K562 (cell line): ENCODE measurements around the gene DAGLA. TPM values are rescaled to one million over a fixed set of nuclear protein-coding genes. Genes with fewer than 3 reads are reported as not detected.

Experiments
- ATAC-seq: fragments of 200-7000 bp; cut with Tn5 transposase; 3 replicates; pipeline ENCODE4 v1.9.1; 2020; ENCODE audit warnings: moderate library complexity
- Bru-seq: library from RNA; stranded (reverse); fragments of 400-500 nt; gene quantifications from one replicate; lab custom pipeline; 2021; lab: Mats Ljungman, UMichigan
- BruChase-seq, 2 experiments: library from RNA; stranded (reverse); fragments of 400-500 nt; gene quantifications; one replicate each; lab custom pipeline; 2021; lab: Mats Ljungman, UMichigan
- BruUV-seq: library from RNA; stranded (reverse); fragments of 400-500 nt; replicated peaks from 2 replicates; lab custom pipeline; 2021; lab: Mats Ljungman, UMichigan
- CTCF ChIA-PET: fragments of 300-600 bp; formaldehyde crosslinking; extraction: SDS; loops from one replicate; lab custom pipeline; 2021; ENCODE audit warnings: low intra/inter-chr PET ratio; lab: Yijun Ruan, JAX
- POLR2A ChIA-PET: fragments of 300-600, 350-650 bp; sonication (Branson Sonifier 250); formaldehyde crosslinking; extraction: SDS; loops from one replicate; lab custom pipeline; 2021; ENCODE audit warnings: antibody characterized with exemption, inconsistent platforms; lab: Yijun Ruan, JAX
- DNase-seq, 4 experiments: peaks; one replicate each; pipeline versions ENCODE4 v3.0.0 to v3.0.0-alpha.2; 2011 to 2018; ENCODE audit warnings: low spot score in 3 of 4, mixed read lengths in 3 of 4; ENCODE audit errors: extremely low read depth in 1 of 4
- FAIRE-seq: peaks from 2 replicates; lab custom pipeline; 2011; peaks lifted over from hg19 to GRCh38; lab: Jason Lieb, UNC
- H2AFZ ChIP-seq: 2 replicates; pipeline ENCODE4 v1.6.0; 2011; ENCODE audit warnings: low read depth, low read length, control low read depth, inconsistent platforms
- H3K27ac ChIP-seq: fragments of 200-600 bp; 3 replicates; pipeline ENCODE4 v1.8.0; 2011; ENCODE audit warnings: low read depth, mild to moderate bottlenecking, control low read depth, inconsistent platforms, low read length, moderate library complexity, mixed read lengths; ENCODE audit errors: extremely low read depth
- H3K27me3 ChIP-seq, 2 experiments: fragments of 300-600 bp in 1 of 2; 2 replicates in 1 of 2; 3 replicates in 1 of 2; pipeline versions ENCODE4 v1.6.0 to v1.8.0; 2011; ENCODE audit warnings: inconsistent platforms in 2 of 2, low read length in 2 of 2, mild to moderate bottlenecking in 1 of 2, mixed read lengths in 1 of 2, moderate library complexity in 1 of 2; ENCODE audit not compliant: control insufficient read depth in 2 of 2, insufficient read depth in 2 of 2
- H3K36me3 ChIP-seq: fragments of 300-600 bp; 3 replicates; pipeline ENCODE4 v1.8.0; 2011; ENCODE audit warnings: mild to moderate bottlenecking, low read length, inconsistent platforms; ENCODE audit not compliant: control insufficient read depth, insufficient read depth
- H3K4me1 ChIP-seq, 2 experiments: fragments of 200-600 bp in 1 of 2; replicated peaks in 1 of 2; 2 replicates in 1 of 2; 3 replicates in 1 of 2; pipeline versions ENCODE4 v1.5.1 to v1.8.0; 2011; ENCODE audit warnings: inconsistent platforms in 2 of 2, low read length in 2 of 2, mild to moderate bottlenecking in 1 of 2, mixed read lengths in 1 of 2, moderate library complexity in 1 of 2; ENCODE audit not compliant: control insufficient read depth in 2 of 2, insufficient read depth in 2 of 2
- H3K4me2 ChIP-seq: 2 replicates; pipeline ENCODE4 v1.6.1; 2011; ENCODE audit warnings: low read length, control low read depth, inconsistent platforms, mixed read lengths; ENCODE audit not compliant: insufficient read depth
- H3K4me3 ChIP-seq: fragments of 200-600 bp; sonication (generic), shearing (Covaris generic); 2 replicates; pipeline ENCODE4 v1.5.1; 2016; ENCODE audit warnings: control low read depth, inconsistent platforms
- H3K79me2 ChIP-seq: fragments of 200-600 bp; 3 replicates; pipeline ENCODE4 v1.8.0; 2011; ENCODE audit warnings: low read length, inconsistent platforms; ENCODE audit not compliant: control insufficient read depth, insufficient read depth
- H3K9ac ChIP-seq, 2 experiments: 2 replicates each; pipeline versions ENCODE4 v1.6.0 to v1.6.1; 2011; ENCODE audit warnings: low read depth in 2 of 2, low read length in 2 of 2, control low read depth in 1 of 2, inconsistent platforms in 1 of 2, mild to moderate bottlenecking in 1 of 2, mixed read lengths in 1 of 2; ENCODE audit not compliant: insufficient read depth in 1 of 2
- H3K9me1 ChIP-seq: one replicate; pipeline ENCODE4 v1.6.0; 2011; ENCODE audit warnings: inconsistent platforms, mild to moderate bottlenecking, low read length, moderate library complexity; ENCODE audit not compliant: control insufficient read depth, insufficient read depth
- H3K9me3 ChIP-seq: replicated peaks from 2 replicates; pipeline ENCODE4 v1.5.1; 2011; ENCODE audit warnings: low read depth, low read length, inconsistent platforms; ENCODE audit not compliant: control insufficient read depth, insufficient read depth
- H4K20me1 ChIP-seq: replicated peaks from 2 replicates; pipeline ENCODE4 v1.6.1; 2011; ENCODE audit warnings: low read length, inconsistent platforms, mixed read lengths; ENCODE audit not compliant: control insufficient read depth, insufficient read depth
- CREB3L1 ChIP-seq: fragments of 450-650 bp; IDR thresholded peaks from 2 replicates; pipeline ENCODE4 v1.6.1; 2014; ENCODE audit warnings: low read depth, mild to moderate bottlenecking, moderate library complexity, borderline replicate concordance
- E2F5 ChIP-seq: sonication (generic); formaldehyde crosslinking; IDR thresholded peaks from 2 replicates; pipeline ENCODE4 v1.8.0; 2022; ENCODE audit warnings: mild to moderate bottlenecking, missing genetic modification reagents
- JUND ChIP-seq, 2 experiments: IDR thresholded peaks; 2 replicates in 1 of 2; 3 replicates in 1 of 2; pipeline ENCODE4 v1.6.1; 2011; ENCODE audit warnings: borderline replicate concordance in 2 of 2, low read depth in 2 of 2, low read length in 2 of 2, improper control_type of control experiment in 1 of 2, missing biosample characterization in 1 of 2, missing genetic modification characterization in 1 of 2, missing genetic modification reagents in 1 of 2
- NR2C2 ChIP-seq, 2 experiments: fragments of 200-800 bp in 1 of 2; sonication (Bioruptor generic) in 1 of 2; sonication (generic) in 1 of 2; formaldehyde crosslinking in 1 of 2; IDR thresholded peaks; 2 replicates each; pipeline versions ENCODE4 v1.6.1 to v1.8.0; 2016 to 2022; ENCODE audit warnings: mild to moderate bottlenecking in 1 of 2, missing compliant biosample characterization in 1 of 2, missing genetic modification characterization in 1 of 2, missing genetic modification reagents in 1 of 2
- ZBTB5 ChIP-seq: fragments of 450-650 bp; IDR thresholded peaks from 2 replicates; pipeline ENCODE4 v1.6.1; 2017; ENCODE audit warnings: antibody characterized with exemption
- ZNF507 ChIP-seq: conservative IDR thresholded peaks from 2 replicates; pipeline ENCODE4 v1.6.1; 2017; ENCODE audit warnings: missing genetic modification characterization, missing compliant biosample characterization
- WGBS: fragments of 100-300 bp; shearing (Covaris generic); methylation state at CpG from one replicate; pipeline ENCODE4 v1.1.6; 2016; ENCODE audit warnings: low coverage, mixed read lengths; ENCODE audit not compliant: insufficient coverage; ENCODE audit errors: missing lambda C conversion rate; 5-methylcytosine and 5-hydroxymethylcytosine counted together
- in situ Hi-C: fragments of 300-500 bp; cut with MboI; formaldehyde crosslinking; loops from 4 replicates; pipeline ENCODE4 v1.15.0; 2018; ENCODE audit warnings: inconsistent platforms, mixed read lengths
- intact Hi-C: fragments of 100-400 bp; cut with micrococcal nuclease; formaldehyde crosslinking; loops from 2 replicates; pipeline ENCODE4 v1.14.2; 2022
- long read RNA-seq, 3 experiments: library from polyadenylated mRNA in 2 of 3; library from RNA in 1 of 3; unstranded in 2 of 3; stranded (forward) in 1 of 3; transcript quantifications; one replicate each; pipeline ENCODE4 v2.0.0, GENCODE V29; 2019 to 2022
- polyA minus RNA-seq, 3 experiments: library from RNA; depleted of rRNA, polyadenylated mRNA; stranded (reverse); fragments of >200 nt; gene quantifications; 2 replicates each; pipeline ENCODE4 v1.2.3, GENCODE V29; 2011
- polyA plus RNA-seq, 8 experiments: library from polyadenylated mRNA; depleted of rRNA in 4 of 8; stranded (reverse) in 5 of 8; unstranded in 3 of 8; fragments of >200 nt; fragmentation: Nextera tagmentation in 2 of 8; fragmentation: Illumina TruSeq in 1 of 8; extraction: Ambion mirVana in 2 of 8; extraction: Trizol in 1 of 8; gene quantifications; 2 replicates each; pipeline versions ENCODE4 v1.2.1 to v1.2.3, GENCODE V29; 2011 to 2014; ENCODE audit warnings: inconsistent platforms in 1 of 8, missing spikeins in 1 of 8
- total RNA-seq, 7 experiments: library from RNA; depleted of rRNA in 6 of 7; stranded (reverse); fragments of >200 nt in 6 of 7; fragmentation: Illumina TruSeq in 2 of 7; extraction: Trizol in 2 of 7; gene quantifications; 2 replicates each; pipeline versions ENCODE4 v1.2.1 to v1.2.3, GENCODE V29; 2011 to 2021; ENCODE audit warnings: low replicate concordance in 1 of 7

Gene DAGLA
- total RNA-seq (2011; cell fraction: chromatin; rRNA removed; ENCODE audit: low replicate concordance): 0.16 and 1.5 TPM in 2 replicates
- total RNA-seq (2011; cell fraction: nucleolus; rRNA removed): 0.66 and 0.67 TPM in 2 replicates
- 0.22 and 0.84 TPM in 2 replicates for total RNA-seq (2011; cell fraction: nucleoplasm; rRNA removed)
- total RNA-seq (2014; rRNA removed) (0.08 TPM in 1 of 2 replicates, not detected in the other), total RNA-seq (2014; rRNA removed; fragmentation: Illumina TruSeq; extraction: Trizol) (not detected in 2 replicates), total RNA-seq (2015; rRNA removed; fragmentation: Illumina TruSeq; extraction: Trizol) (0.04 TPM in 2 replicates), total RNA-seq (2021) (0.13 and 0.16 TPM in 2 replicates), polyA plus RNA-seq (2011; rRNA removed) (0.07 TPM in 2 replicates), polyA plus RNA-seq (2014; fragmentation: Illumina TruSeq; extraction: Trizol) (0.04 and 0.11 TPM in 2 replicates), polyA plus RNA-seq (2014; fragmentation: Nextera tagmentation; extraction: Ambion mirVana) (not detected), polyA plus RNA-seq (2014; rRNA removed) (0.03 and 0.07 TPM in 2 replicates), polyA minus RNA-seq (2011; rRNA and poly(A)+ RNA removed) (0.06 and 0.21 TPM in 2 replicates), Bru-seq, nascent RNA (percentile 22 among the genes with signal in this experiment), BruChase-seq, experiment 1, labeled RNA remaining after a 2-hour chase (percentile 8 among the genes with signal in this experiment), BruChase-seq, experiment 2, labeled RNA remaining after a 6-hour chase (percentile 6 among the genes with signal in this experiment)
- polyA plus RNA-seq (2011; cell fraction: cytosol; rRNA removed): 0.09 and 0.22 TPM in 2 replicates
- polyA plus RNA-seq (2011; cell fraction: nucleus; rRNA removed): 0.18 and 0.51 TPM in 2 replicates
- 0.09 and 0.14 TPM in 2 replicates for polyA plus RNA-seq (2012)
- polyA minus RNA-seq (2011; cell fraction: cytosol; rRNA and poly(A)+ RNA removed): 0.18 and 0.29 TPM in 2 replicates
- 0.22 and 0.67 TPM in 2 replicates for polyA minus RNA-seq (2011; cell fraction: nucleus; rRNA and poly(A)+ RNA removed)
- long read RNA-seq, experiment 1: 0 reads
- long read RNA-seq, experiment 2: 0 reads
- long read RNA-seq, experiment 3: 0 reads

- Histone ChIP-seq H2AFZ (peak within 1 kb of the TSS; percentile 56; the same call in 1 of the 2 replicates), H4K20me1 (peaks cover 14% of the 10 kb centered on the region), H3K4me2 (peak within 1 kb of the TSS; percentile 54), H3K4me3 (peak within 1 kb of the TSS; percentile 33), H3K79me2 (no peaks in the 10 kb centered on the region), H3K9me3 (no peaks in the 10 kb centered on the region), H3K27me3 (peaks cover 47 to 84% of the 10 kb centered on the region in 2 experiments), H3K27ac (no peak within 1 kb of the TSS), H3K9ac (peak within 1 kb of the TSS in 1 of 2 experiments; percentile 77; a peak in 2 of 4 replicates), H3K9me1 (no peaks in the 10 kb centered on the region), H3K4me1 (peaks cover 0 to 16% of the 10 kb centered on the region in 2 experiments; a peak in 3 of 5 replicates), H3K36me3 (no peaks in the 10 kb centered on the region)
- peak; percentile 79 to 97 (median 94) for DNase-seq
- BruUV-seq: no TSS peak
- in situ Hi-C loops: loop anchor here (5.0 kb wide), 1 partner anchor 57 kb away; no protein-coding TSS in a partner anchor
- FAIRE-seq: peak; percentile 67
- ChIA-PET CTCF (interaction anchor here (0.6 to 2.3 kb wide), 3 partner anchors 53 to 223 kb away, joined by 3 to 17 read pairs (median 4); no protein-coding TSS in a partner anchor), POLR2A (interaction anchor here (0.5 to 0.6 kb wide), 2 partner anchors 18 to 56 kb away, joined by 3 read pairs; no protein-coding TSS in a partner anchor)
- intact Hi-C loops: loop anchor here (2.0 kb wide), 1 partner anchor 53 kb away; no protein-coding TSS in a partner anchor
- 1% methylated on average over 53 of the region's 84 CpGs for WGBS
- peak; percentile 93 for ATAC-seq
- TF ChIP-seq NR2C2 (CRISPR knock-in tag; IDR thresholded peaks at IDR 0.05): 0 out of 2 replicates have a peak, but pooled peaks have one; percentile 15
- TF ChIP-seq NR2C2 (tag; IDR thresholded peaks at IDR 0.05): no peak
- no peak for TF ChIP-seq ZBTB5
- no peak for TF ChIP-seq CREB3L1
- peak; percentile 66; the same call in 1 of the 2 replicates for TF ChIP-seq E2F5 (CRISPR knock-in tag)
- TF ChIP-seq ZNF507 (tag): no peak
- TF ChIP-seq JUND (IDR thresholded peaks at IDR 0.05; ENCODE audit: borderline replicate concordance, low read depth, low read length): 0 out of 2 replicates have a peak, but pooled peaks have one; percentile 16
- no peak for TF ChIP-seq JUND (tag; IDR thresholded peaks at IDR 0.05; ENCODE audit: borderline replicate concordance, low read depth, low read length)
Observed at GRCh38 chr11:61679893-61680621, at the start of gene DAGLA. TSS of gene DAGLA (plus strand) at chr11:61680391. CDS start at chr11:61720156, 39,765 bp downstream.
